Vagina (tissue), 2 donors: ENCODE results near the gene EMID1. TPM values are rescaled to one million over a fixed set of nuclear protein-coding genes. Genes with fewer than 3 reads are reported as not detected.
A peak's percentile ranks its signal among the peaks of the same experiment; 100 is the strongest.

Experiments
- DNase-seq, 2 donors: peaks; one replicate each; pipeline ENCODE4 v3.0.0-alpha.2; 2017; ENCODE audit errors: extremely low spot score in 2 of 2
- H3K27ac ChIP-seq: fragments of 200-600 bp; sonication (generic); one replicate; pipeline ENCODE4 v1.5.1; 2019
- H3K27me3 ChIP-seq: fragments of 200-600 bp; sonication (generic); one replicate; pipeline ENCODE4 v1.5.1; 2019
- H3K36me3 ChIP-seq, 2 donors: fragments of 200-600 bp; sonication (generic); one replicate each; pipeline ENCODE4 v1.5.1; 2017 to 2019
- H3K4me1 ChIP-seq: fragments of 200-600 bp; sonication (generic); one replicate; pipeline ENCODE4 v1.5.1; 2019
- H3K4me3 ChIP-seq, 2 donors: fragments of 200-600 bp; sonication (generic); 1 replicate in 1 of 2; 2 replicates in 1 of 2; pipeline ENCODE4 v1.5.1; 2016 to 2019
- H3K9me3 ChIP-seq: fragments of 200-600 bp; sonication (generic); one replicate; pipeline ENCODE4 v1.5.1; 2019
- CTCF ChIP-seq, 3 experiments: fragments of 450-650 bp in 2 of 3; fragments of 200-600 bp in 1 of 3; sonication (generic) in 1 of 3; IDR thresholded peaks; one replicate each; pipeline ENCODE4 v1.5.1; 2017 to 2019; ENCODE audit warnings: antibody characterized with exemption in 3 of 3, mild to moderate bottlenecking in 2 of 3, moderate library complexity in 2 of 3
- POLR2A ChIP-seq, 2 donors: fragments of 450-650 bp; IDR thresholded peaks; one replicate each; pipeline ENCODE4 v1.6.1; 2017; ENCODE audit warnings: antibody characterized with exemption in 2 of 2, mild to moderate bottlenecking in 2 of 2, moderate library complexity in 2 of 2
- POLR2AphosphoS5 ChIP-seq, 2 donors: sonication (generic); formaldehyde crosslinking; IDR thresholded peaks; one replicate each; pipeline ENCODE4 v1.9.0; 2017; ENCODE audit warnings: antibody characterized with exemption in 2 of 2, mild to moderate bottlenecking in 2 of 2, low read depth in 1 of 2; ENCODE audit not compliant: insufficient read depth in 1 of 2
- intact Hi-C: fragments of 100-400 bp; cut with DNase I; formaldehyde crosslinking; loops from one replicate; pipeline ENCODE4 v1.15.1; 2023
- total RNA-seq: library from RNA; depleted of rRNA; stranded (reverse); fragments of >200 nt; gene quantifications from one replicate; pipeline ENCODE4 v1.2.3, GENCODE V29; 2016

EMID1 gene
- total RNA-seq, 1 donor from 2014 or later: 2.5 TPM

- no peaks in the 10 kb centered on the region for H3K36me3 ChIP-seq
- H3K4me3 ChIP-seq: peak overlapping the region; percentile 89 to 91
- DNase-seq: no peak
- H3K27me3 ChIP-seq: no peaks in the 10 kb centered on the region
- TF ChIP-seq CTCF (IDR thresholded peaks at IDR 0.05): no peak
- no peak for TF ChIP-seq POLR2A (IDR thresholded peaks at IDR 0.05)
- no peak for TF ChIP-seq POLR2AphosphoS5 (IDR thresholded peaks at IDR 0.05; ENCODE audit: insufficient read depth in 1 of 2, low read depth in 1 of 2)
- H3K27ac ChIP-seq: peak overlapping the region; percentile 89
- H3K4me1 ChIP-seq: peaks cover 34% of the 10 kb centered on the region
- intact Hi-C loops: no loop called here
- H3K9me3 ChIP-seq: no peaks in the 10 kb centered on the region
Measured at GRCh38 chr22:29305836-29306174, 100.1 kb downstream of the EMID1 start.

- H3K4me1 ChIP-seq: peaks cover 39% of the 10 kb centered on the region
- DNase-seq: no peak
- H3K27me3 ChIP-seq: no peaks in the 10 kb centered on the region
- H3K27ac ChIP-seq: peak within 1 kb of the TSS; percentile 89
- H3K9me3 ChIP-seq: no peaks in the 10 kb centered on the region
- H3K4me3 ChIP-seq: peak within 1 kb of the TSS; percentile 89 to 91
- TF ChIP-seq CTCF (IDR thresholded peaks at IDR 0.05): peak; percentile 42 to 67 (median 60)
- no peak for TF ChIP-seq POLR2A (IDR thresholded peaks at IDR 0.05)
- TF ChIP-seq POLR2AphosphoS5 (IDR thresholded peaks at IDR 0.05; ENCODE audit: insufficient read depth in 1 of 2, low read depth in 1 of 2): peak; percentile 37 to 63
- intact Hi-C loops: no loop called here
- no peaks in the 10 kb centered on the region for H3K36me3 ChIP-seq
Measured at GRCh38 chr22:29306175-29306834, 100.6 kb downstream of the EMID1 start, which contains the start of gene GAS2L1. TSS of gene GAS2L1 (plus strand) at chr22:29306650. CDS start at chr22:29308106, 1,456 bp downstream.

GRCh38 chr22:29306835-29307595 lies 101.3 kb downstream of the EMID1 start:
- Histone ChIP-seq H3K36me3 (no peaks in the 10 kb centered on the region), H3K27me3 (no peaks in the 10 kb centered on the region), H3K9me3 (no peaks in the 10 kb centered on the region), H3K4me3 (peak overlapping the region; percentile 89 to 91), H3K27ac (peak overlapping the region; percentile 89), H3K4me1 (peaks cover 46% of the 10 kb centered on the region)
- TF ChIP-seq CTCF (IDR thresholded peaks at IDR 0.05): no peak
- TF ChIP-seq POLR2A (IDR thresholded peaks at IDR 0.05): peak in 1 of 2 donors; percentile 40
- TF ChIP-seq POLR2AphosphoS5 (IDR thresholded peaks at IDR 0.05; ENCODE audit: insufficient read depth in 1 of 2, low read depth in 1 of 2): peak in 1 of 2 donors; percentile 4
- intact Hi-C loops: no loop called here
- no peak for DNase-seq

GRCh38 chr22:29307596-29308147 lies 102.0 kb downstream of the EMID1 start:
- Histone ChIP-seq H3K27ac (peak overlapping the region; percentile 89), H3K4me3 (peak overlapping the region; percentile 89 to 91), H3K27me3 (no peaks in the 10 kb centered on the region), H3K9me3 (no peaks in the 10 kb centered on the region), H3K4me1 (peaks cover 46% of the 10 kb centered on the region), H3K36me3 (no peaks in the 10 kb centered on the region)
- DNase-seq: no peak
- intact Hi-C loops: no loop called here
- TF ChIP-seq POLR2A (IDR thresholded peaks at IDR 0.05) (no peak), CTCF (IDR thresholded peaks at IDR 0.05) (no peak), POLR2AphosphoS5 (IDR thresholded peaks at IDR 0.05; ENCODE audit: insufficient read depth in 1 of 2, low read depth in 1 of 2) (no peak)
